LoVo (cell line): ENCODE data around the gene CROCC2.

Experiments
- DNase-seq: peaks from one replicate; pipeline ENCODE4 v3.0.0-alpha.2; 2016; ENCODE audit warnings: low spot score

The CROCC2 gene

DNA sequence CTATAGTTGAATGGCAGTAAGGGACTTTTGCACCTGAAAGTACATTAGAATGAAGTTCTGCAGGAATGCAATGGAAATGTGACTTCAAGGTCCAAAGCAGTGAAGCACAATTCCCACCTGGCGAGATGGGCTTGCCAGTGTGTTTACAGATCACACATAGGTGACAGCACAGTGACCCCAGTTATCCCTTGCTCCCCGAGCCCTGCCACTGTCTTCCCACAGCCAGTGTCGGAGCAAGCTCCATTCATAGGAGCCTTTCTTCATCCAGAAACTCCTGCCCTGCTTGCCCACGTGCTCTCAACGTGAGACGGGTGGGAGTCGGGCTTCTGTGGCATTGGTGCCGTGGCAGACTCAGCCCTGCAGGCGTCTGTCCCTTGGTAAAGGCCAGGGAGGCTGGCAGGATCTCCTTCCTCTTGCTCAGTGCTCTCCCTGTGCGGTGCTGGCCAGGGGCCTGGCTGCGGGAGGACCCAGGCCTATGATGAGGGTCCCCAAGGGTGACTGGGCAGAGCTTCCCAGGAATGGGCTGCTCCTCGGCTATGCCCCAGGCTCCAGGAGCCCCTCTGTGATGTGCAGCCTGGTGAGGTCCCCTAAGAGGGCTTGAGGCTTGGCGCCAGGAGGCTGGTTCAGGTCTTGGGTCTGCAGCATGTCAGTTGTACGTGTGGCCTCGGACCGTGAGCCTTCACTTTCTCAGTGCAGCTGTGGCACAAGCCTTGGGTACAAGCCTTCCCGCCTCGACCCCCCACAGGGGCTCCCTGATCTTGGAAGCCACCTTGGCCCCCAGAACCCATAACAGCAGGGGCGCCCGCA is 132.4 kb downstream of the CROCC2 start:
- DNase-seq: no peak

DNA sequence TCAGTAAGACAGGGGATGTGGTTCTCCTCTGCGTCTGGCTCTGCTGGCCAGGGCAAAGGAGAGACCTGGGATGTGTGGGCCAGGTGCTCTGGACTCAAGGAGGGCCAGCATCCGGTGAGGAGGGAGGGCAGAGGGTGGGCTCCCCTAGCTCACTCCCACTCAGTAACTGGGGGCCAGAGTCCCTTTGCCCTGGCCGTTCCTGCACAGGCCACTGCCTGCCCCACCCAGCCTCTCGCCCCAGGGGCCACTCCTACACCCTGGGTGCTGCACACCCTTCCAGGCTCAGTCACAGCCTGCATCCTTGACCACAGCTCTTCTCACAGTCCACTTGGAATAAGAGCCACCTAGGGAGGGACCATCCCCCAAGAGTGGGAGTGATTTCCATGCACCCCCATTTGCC is 133.3 kb downstream of the CROCC2 start:
- DNase-seq: no peak

- no peak for DNase-seq
Observed at GRCh38 chr2:241040081-241040803, 134.1 kb downstream of the CROCC2 start.

DNA sequence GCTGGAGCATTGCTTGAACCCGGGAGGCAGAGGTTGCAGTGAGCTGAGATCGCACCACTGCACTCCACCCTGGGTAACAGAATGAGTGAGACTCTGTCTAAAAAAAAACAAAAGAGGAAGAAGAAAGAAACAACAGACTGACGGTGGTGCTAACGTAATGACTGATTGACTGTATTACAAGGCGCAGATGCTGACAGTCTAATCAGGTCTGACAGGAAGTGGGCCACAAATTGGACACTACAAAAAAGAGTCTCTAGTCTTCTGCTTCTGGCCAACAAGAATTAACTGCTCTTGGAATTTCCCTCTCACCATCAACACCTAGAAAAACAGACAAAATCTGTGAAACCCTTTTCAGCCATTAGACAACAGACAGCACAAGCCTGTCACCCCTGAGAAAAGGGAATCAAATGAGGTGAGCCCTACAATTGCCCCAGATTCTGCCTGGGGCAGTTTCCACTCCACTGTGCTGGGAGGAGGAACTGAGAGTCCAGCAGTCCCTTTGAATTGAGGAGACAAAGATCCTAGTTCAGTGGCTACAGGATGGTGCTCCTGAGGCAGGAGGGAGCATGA is 135.5 kb downstream of the CROCC2 start:
- no peak for DNase-seq
